ENCODE measurements around the gene SSBP1.

DNA sequence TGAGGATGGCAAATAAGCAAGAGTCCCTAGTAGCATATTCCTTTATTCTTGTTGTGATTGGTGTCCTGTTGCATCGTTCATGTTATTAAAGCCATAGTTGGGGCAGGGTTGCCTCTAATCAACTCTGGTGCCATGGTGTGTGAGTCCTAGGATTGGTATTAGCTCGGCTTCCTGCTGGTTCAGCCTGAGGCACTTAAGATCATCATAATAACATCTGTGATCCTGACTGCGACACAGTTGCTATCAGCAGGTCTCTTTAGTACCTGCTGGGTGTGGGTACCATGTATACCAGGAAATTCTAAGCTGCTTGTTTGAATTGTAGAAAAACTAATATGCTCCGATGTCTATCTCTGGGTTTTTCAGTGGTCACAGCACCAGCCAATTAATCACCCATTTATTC is 28.4 kb upstream of the SSBP1 start:
- TF ChIP-seq, protein P1, sequence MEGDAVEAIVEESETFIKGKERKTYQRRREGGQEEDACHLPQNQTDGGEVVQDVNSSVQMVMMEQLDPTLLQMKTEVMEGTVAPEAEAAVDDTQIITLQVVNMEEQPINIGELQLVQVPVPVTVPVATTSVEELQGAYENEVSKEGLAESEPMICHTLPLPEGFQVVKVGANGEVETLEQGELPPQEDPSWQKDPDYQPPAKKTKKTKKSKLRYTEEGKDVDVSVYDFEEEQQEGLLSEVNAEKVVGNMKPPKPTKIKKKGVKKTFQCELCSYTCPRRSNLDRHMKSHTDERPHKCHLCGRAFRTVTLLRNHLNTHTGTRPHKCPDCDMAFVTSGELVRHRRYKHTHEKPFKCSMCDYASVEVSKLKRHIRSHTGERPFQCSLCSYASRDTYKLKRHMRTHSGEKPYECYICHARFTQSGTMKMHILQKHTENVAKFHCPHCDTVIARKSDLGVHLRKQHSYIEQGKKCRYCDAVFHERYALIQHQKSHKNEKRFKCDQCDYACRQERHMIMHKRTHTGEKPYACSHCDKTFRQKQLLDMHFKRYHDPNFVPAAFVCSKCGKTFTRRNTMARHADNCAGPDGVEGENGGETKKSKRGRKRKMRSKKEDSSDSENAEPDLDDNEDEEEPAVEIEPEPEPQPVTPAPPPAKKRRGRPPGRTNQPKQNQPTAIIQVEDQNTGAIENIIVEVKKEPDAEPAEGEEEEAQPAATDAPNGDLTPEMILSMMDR (IDR thresholded peaks at IDR 0.05) = no peak
- no peak for TF ChIP-seq ZFX (IDR thresholded peaks at IDR 0.05; ENCODE audit: borderline replicate concordance)
